BJ (cell line): ENCODE data around the gene CHRNA7. TPM values are rescaled to one million over a fixed set of nuclear protein-coding genes. Genes with fewer than 3 reads are reported as not detected.

Source experiments
- CTCF ChIA-PET: fragments of 350-600 bp; formaldehyde crosslinking; extraction: SDS; loops from one replicate; lab custom pipeline; 2021; ENCODE audit warnings: antibody characterized with exemption, inconsistent platforms; lab: Yijun Ruan, JAX
- POLR2A ChIA-PET: fragments of 300-600 bp; sonication (Branson Sonifier 250); formaldehyde crosslinking; extraction: SDS; loops from one replicate; lab custom pipeline; 2021; ENCODE audit warnings: antibody characterized with exemption; lab: Charles Lee
- DNase-seq: peaks from one replicate; pipeline ENCODE4 v3.0.0-alpha.2; 2011; ENCODE audit warnings: low read depth
- H3K27me3 ChIP-seq: 2 replicates; pipeline ENCODE4 v1.6.0; 2011; ENCODE audit warnings: low read length; ENCODE audit not compliant: control insufficient read depth, insufficient read depth
- H3K36me3 ChIP-seq: 2 replicates; pipeline ENCODE4 v1.5.1; 2011; ENCODE audit warnings: low read length; ENCODE audit not compliant: control insufficient read depth, insufficient read depth
- H3K4me3 ChIP-seq: 2 replicates; pipeline ENCODE4 v1.5.1; 2011; ENCODE audit warnings: low read depth, mild to moderate bottlenecking, control low read depth, low read length
- polyA plus RNA-seq: library from polyadenylated mRNA; depleted of rRNA; stranded (reverse); fragments of >200 nt; gene quantifications from 2 replicates; pipeline ENCODE4 v1.2.3, GENCODE V29; 2011
- TF ChIP-seq, protein P1 (sequence below): IDR thresholded peaks from 2 replicates; pipeline ENCODE4 v1.5.1; 2011; ENCODE audit warnings: low read depth, mild to moderate bottlenecking, control low read depth, inconsistent platforms, low read length, moderate library complexity; ENCODE audit not compliant: insufficient read depth

Gene CHRNA7
- polyA plus RNA-seq, 1 experiment = 0.10 TPM

DNA sequence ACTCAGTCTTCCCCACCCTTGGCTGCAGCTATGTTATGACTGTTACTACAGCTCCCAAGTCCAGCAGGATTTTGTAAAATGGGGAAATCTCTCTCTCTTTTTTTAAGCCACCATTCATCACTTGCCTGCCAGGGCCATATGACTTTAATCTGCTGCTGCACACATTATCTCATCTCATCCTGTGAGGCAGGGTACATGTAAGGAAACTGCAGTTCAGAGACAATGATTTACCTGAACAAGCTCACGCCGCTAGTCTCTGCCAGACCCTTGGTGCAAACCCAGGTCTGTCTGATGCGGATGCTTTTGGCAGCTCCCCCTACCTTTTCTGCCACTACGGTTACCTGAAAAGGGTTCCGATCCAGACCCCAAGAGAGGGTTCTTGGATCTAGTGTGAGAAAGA lies 78.3 kb downstream of the CHRNA7 start:
- POLR2A ChIA-PET = no interaction called here
- TF ChIP-seq, protein P1, sequence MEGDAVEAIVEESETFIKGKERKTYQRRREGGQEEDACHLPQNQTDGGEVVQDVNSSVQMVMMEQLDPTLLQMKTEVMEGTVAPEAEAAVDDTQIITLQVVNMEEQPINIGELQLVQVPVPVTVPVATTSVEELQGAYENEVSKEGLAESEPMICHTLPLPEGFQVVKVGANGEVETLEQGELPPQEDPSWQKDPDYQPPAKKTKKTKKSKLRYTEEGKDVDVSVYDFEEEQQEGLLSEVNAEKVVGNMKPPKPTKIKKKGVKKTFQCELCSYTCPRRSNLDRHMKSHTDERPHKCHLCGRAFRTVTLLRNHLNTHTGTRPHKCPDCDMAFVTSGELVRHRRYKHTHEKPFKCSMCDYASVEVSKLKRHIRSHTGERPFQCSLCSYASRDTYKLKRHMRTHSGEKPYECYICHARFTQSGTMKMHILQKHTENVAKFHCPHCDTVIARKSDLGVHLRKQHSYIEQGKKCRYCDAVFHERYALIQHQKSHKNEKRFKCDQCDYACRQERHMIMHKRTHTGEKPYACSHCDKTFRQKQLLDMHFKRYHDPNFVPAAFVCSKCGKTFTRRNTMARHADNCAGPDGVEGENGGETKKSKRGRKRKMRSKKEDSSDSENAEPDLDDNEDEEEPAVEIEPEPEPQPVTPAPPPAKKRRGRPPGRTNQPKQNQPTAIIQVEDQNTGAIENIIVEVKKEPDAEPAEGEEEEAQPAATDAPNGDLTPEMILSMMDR = no peak

DNA sequence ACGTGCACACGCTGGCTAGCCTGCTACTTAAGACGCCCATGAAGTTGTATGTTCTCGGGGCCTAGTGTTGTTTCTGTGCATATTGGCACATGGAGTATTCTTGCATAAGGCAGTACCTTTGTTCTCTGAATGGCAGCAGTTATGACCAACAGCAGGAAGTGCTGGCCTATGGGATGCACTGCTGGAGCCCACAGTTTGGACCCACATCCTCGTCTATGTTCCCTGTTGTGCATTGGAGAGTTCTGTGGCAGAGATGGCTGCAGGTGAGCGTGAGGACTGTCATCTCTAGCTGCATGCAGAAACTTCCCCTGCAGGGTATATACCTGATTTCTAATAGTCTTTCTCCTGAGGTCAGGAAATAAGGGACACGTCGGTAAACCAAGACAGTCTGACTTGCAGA lies 81.8 kb downstream of the CHRNA7 start:
- CTCF ChIA-PET = no interaction called here

More for the DNA sequence above, 78.3 kb downstream of the CHRNA7 start:
- H3K4me3 ChIP-seq = no peak overlapping the region
- CTCF ChIA-PET = no interaction called here
- no peaks in the 10 kb centered on the region for H3K27me3 ChIP-seq
- no peaks in the 10 kb centered on the region for H3K36me3 ChIP-seq
- DNase-seq = no peak

DNA sequence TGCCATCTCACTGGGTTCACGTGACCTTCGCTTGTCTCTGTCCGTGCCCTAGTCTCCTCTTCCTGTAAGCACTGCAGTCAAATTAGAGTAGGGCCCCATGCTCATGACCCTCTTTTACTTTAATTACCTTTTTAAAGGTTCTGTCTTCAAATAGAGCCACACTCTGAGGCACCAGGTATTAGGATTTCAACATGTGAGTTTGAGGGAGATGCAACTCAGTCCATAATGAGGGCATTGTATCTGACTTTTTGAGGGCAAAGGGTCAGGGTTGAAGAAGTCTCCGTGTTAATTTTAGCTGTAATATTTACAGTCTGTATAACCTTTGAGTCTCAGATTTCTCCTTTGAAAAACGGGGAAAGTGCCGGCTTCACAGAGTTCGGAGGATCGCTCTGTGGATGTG lies 82.9 kb downstream of the CHRNA7 start:
- CTCF ChIA-PET = no interaction called here
- TF ChIP-seq, protein P1 = no peak
- POLR2A ChIA-PET = no interaction called here

More for the DNA sequence above, 81.8 kb downstream of the CHRNA7 start:
- no peak for DNase-seq
- POLR2A ChIA-PET = no interaction called here
- Histone ChIP-seq H3K27me3 (no peaks in the 10 kb centered on the region), H3K36me3 (no peaks in the 10 kb centered on the region), H3K4me3 (no peak overlapping the region)
- TF ChIP-seq, protein P1 = no peak

DNA sequence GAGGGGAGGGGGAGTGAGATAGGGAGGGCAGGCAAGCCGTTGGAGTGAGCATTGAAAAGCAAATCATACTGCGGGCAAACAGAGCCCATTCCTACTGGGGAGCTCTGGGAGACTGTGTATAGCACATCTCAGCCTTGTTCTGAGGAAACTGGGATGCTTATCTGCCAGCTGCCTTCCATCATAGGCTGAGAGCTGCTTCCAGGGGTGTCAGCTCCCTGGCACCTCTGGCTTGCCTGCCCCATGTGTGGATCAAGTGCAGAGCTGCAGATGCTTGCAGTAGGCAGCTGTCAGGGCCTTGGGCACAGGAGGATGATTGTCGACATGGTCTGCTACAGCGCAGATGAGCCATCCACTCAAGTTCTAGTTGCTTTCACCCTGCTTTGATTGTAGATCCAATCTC lies 86.8 kb downstream of the CHRNA7 start:
- H3K27me3 ChIP-seq = no peaks in the 10 kb centered on the region
- ChIA-PET CTCF (no interaction called here), POLR2A (no interaction called here)
- H3K36me3 ChIP-seq = no peaks in the 10 kb centered on the region
- no peak overlapping the region for H3K4me3 ChIP-seq
- TF ChIP-seq, protein P1 = no peak
- no peak for DNase-seq

More for the DNA sequence above, 82.9 kb downstream of the CHRNA7 start:
- Histone ChIP-seq H3K4me3 (no peak overlapping the region), H3K27me3 (no peaks in the 10 kb centered on the region), H3K36me3 (no peaks in the 10 kb centered on the region)
- no peak for DNase-seq

DNA sequence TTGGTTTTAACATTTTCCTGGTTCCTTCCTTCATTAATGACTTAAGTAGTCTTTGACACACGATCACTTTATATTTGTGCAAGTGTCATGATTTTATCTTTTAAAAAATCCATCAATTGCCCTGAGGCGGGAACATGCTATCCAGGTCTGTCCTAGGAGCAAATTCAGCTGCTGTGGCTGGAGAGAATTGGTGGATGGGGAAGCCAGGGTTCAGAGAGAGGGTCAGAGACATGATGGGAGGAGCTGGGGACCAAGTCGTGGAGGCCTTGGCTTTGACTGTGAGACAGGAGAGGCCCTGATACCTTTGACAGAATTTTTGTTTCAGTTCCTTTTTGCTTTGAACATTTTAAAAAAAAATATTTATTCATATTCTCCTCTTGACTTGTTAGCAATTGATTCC lies 89.0 kb downstream of the CHRNA7 start:
- ChIA-PET CTCF (no interaction called here), POLR2A (no interaction called here)
- no peak overlapping the region for H3K4me3 ChIP-seq
- no peak for DNase-seq
- TF ChIP-seq, protein P1 = no peak
- no peaks in the 10 kb centered on the region for H3K27me3 ChIP-seq
- no peaks in the 10 kb centered on the region for H3K36me3 ChIP-seq
